K562 (cell line): Measurements from ENCODE around the gene SFTPB. TPM values are rescaled to one million over a fixed set of nuclear protein-coding genes. Genes with fewer than 3 reads are reported as not detected.
A peak's percentile ranks its signal among the peaks of the same experiment; 100 is the strongest.

ENCODE experiments used
- ATAC-seq: fragments of 200-7000 bp; cut with Tn5 transposase; 3 replicates; pipeline ENCODE4 v1.9.1; 2020; ENCODE audit warnings: moderate library complexity
- BruUV-seq: library from RNA; stranded (reverse); fragments of 400-500 nt; replicated peaks from 2 replicates; lab custom pipeline; 2021; lab: Mats Ljungman, UMichigan
- CTCF ChIA-PET: fragments of 300-600 bp; formaldehyde crosslinking; extraction: SDS; loops from one replicate; lab custom pipeline; 2021; ENCODE audit warnings: low intra/inter-chr PET ratio; lab: Yijun Ruan, JAX
- POLR2A ChIA-PET: fragments of 300-600, 350-650 bp; sonication (Branson Sonifier 250); formaldehyde crosslinking; extraction: SDS; loops from one replicate; lab custom pipeline; 2021; ENCODE audit warnings: antibody characterized with exemption, inconsistent platforms; lab: Yijun Ruan, JAX
- DNase-seq, 4 experiments: peaks; one replicate each; pipeline versions ENCODE4 v3.0.0 to v3.0.0-alpha.2; 2011 to 2018; ENCODE audit warnings: low spot score in 3 of 4, mixed read lengths in 3 of 4; ENCODE audit errors: extremely low read depth in 1 of 4
- FAIRE-seq: peaks from 2 replicates; lab custom pipeline; 2011; peaks lifted over from hg19 to GRCh38; lab: Jason Lieb, UNC
- H2AFZ ChIP-seq: 2 replicates; pipeline ENCODE4 v1.6.0; 2011; ENCODE audit warnings: low read depth, low read length, control low read depth, inconsistent platforms
- H3K27ac ChIP-seq: fragments of 200-600 bp; 3 replicates; pipeline ENCODE4 v1.8.0; 2011; ENCODE audit warnings: low read depth, mild to moderate bottlenecking, control low read depth, inconsistent platforms, low read length, moderate library complexity, mixed read lengths; ENCODE audit errors: extremely low read depth
- H3K27me3 ChIP-seq, 2 experiments: fragments of 300-600 bp in 1 of 2; 2 replicates in 1 of 2; 3 replicates in 1 of 2; pipeline versions ENCODE4 v1.6.0 to v1.8.0; 2011; ENCODE audit warnings: inconsistent platforms in 2 of 2, low read length in 2 of 2, mild to moderate bottlenecking in 1 of 2, mixed read lengths in 1 of 2, moderate library complexity in 1 of 2; ENCODE audit not compliant: control insufficient read depth in 2 of 2, insufficient read depth in 2 of 2
- H3K36me3 ChIP-seq: fragments of 300-600 bp; 3 replicates; pipeline ENCODE4 v1.8.0; 2011; ENCODE audit warnings: mild to moderate bottlenecking, low read length, inconsistent platforms; ENCODE audit not compliant: control insufficient read depth, insufficient read depth
- H3K4me1 ChIP-seq, 2 experiments: fragments of 200-600 bp in 1 of 2; replicated peaks in 1 of 2; 2 replicates in 1 of 2; 3 replicates in 1 of 2; pipeline versions ENCODE4 v1.5.1 to v1.8.0; 2011; ENCODE audit warnings: inconsistent platforms in 2 of 2, low read length in 2 of 2, mild to moderate bottlenecking in 1 of 2, mixed read lengths in 1 of 2, moderate library complexity in 1 of 2; ENCODE audit not compliant: control insufficient read depth in 2 of 2, insufficient read depth in 2 of 2
- H3K4me2 ChIP-seq: 2 replicates; pipeline ENCODE4 v1.6.1; 2011; ENCODE audit warnings: low read length, control low read depth, inconsistent platforms, mixed read lengths; ENCODE audit not compliant: insufficient read depth
- H3K4me3 ChIP-seq: fragments of 200-600 bp; sonication (generic), shearing (Covaris generic); 2 replicates; pipeline ENCODE4 v1.5.1; 2016; ENCODE audit warnings: control low read depth, inconsistent platforms
- H3K79me2 ChIP-seq: fragments of 200-600 bp; 3 replicates; pipeline ENCODE4 v1.8.0; 2011; ENCODE audit warnings: low read length, inconsistent platforms; ENCODE audit not compliant: control insufficient read depth, insufficient read depth
- H3K9ac ChIP-seq, 2 experiments: 2 replicates each; pipeline versions ENCODE4 v1.6.0 to v1.6.1; 2011; ENCODE audit warnings: low read depth in 2 of 2, low read length in 2 of 2, control low read depth in 1 of 2, inconsistent platforms in 1 of 2, mild to moderate bottlenecking in 1 of 2, mixed read lengths in 1 of 2; ENCODE audit not compliant: insufficient read depth in 1 of 2
- H3K9me1 ChIP-seq: one replicate; pipeline ENCODE4 v1.6.0; 2011; ENCODE audit warnings: inconsistent platforms, mild to moderate bottlenecking, low read length, moderate library complexity; ENCODE audit not compliant: control insufficient read depth, insufficient read depth
- H3K9me3 ChIP-seq: replicated peaks from 2 replicates; pipeline ENCODE4 v1.5.1; 2011; ENCODE audit warnings: low read depth, low read length, inconsistent platforms; ENCODE audit not compliant: control insufficient read depth, insufficient read depth
- H4K20me1 ChIP-seq: replicated peaks from 2 replicates; pipeline ENCODE4 v1.6.1; 2011; ENCODE audit warnings: low read length, inconsistent platforms, mixed read lengths; ENCODE audit not compliant: control insufficient read depth, insufficient read depth
- CEBPG ChIP-seq, 3 experiments: fragments of 200-800 bp in 1 of 3; sonication (Bioruptor generic) in 1 of 3; sonication (generic) in 1 of 3; formaldehyde crosslinking in 1 of 3; IDR thresholded peaks in 2 of 3; conservative IDR thresholded peaks in 1 of 3; 2 replicates each; pipeline versions ENCODE4 v1.6.1 to v1.8.0; 2016 to 2022; ENCODE audit warnings: missing compliant biosample characterization in 2 of 3, missing genetic modification characterization in 2 of 3, mild to moderate bottlenecking in 1 of 3, missing genetic modification reagents in 1 of 3
- FOS ChIP-seq: IDR thresholded peaks from 3 replicates; pipeline ENCODE4 v1.6.1; 2011; ENCODE audit not compliant: insufficient read length; ENCODE audit errors: extremely low read depth
- MECOM ChIP-seq: fragments of 250-450 bp; sonication (Bioruptor Pico); IDR thresholded peaks from 2 replicates; pipeline ENCODE4 v1.8.0; 2022; ENCODE audit warnings: inconsistent platforms
- ZNF407 ChIP-seq: fragments of 450-650 bp; IDR thresholded peaks from 2 replicates; pipeline ENCODE4 v1.6.1; 2016; ENCODE audit warnings: low read depth
- WGBS: fragments of 100-300 bp; shearing (Covaris generic); methylation state at CpG from one replicate; pipeline ENCODE4 v1.1.6; 2016; ENCODE audit warnings: low coverage, mixed read lengths; ENCODE audit not compliant: insufficient coverage; ENCODE audit errors: missing lambda C conversion rate; 5-methylcytosine and 5-hydroxymethylcytosine counted together
- in situ Hi-C: fragments of 300-500 bp; cut with MboI; formaldehyde crosslinking; loops from 4 replicates; pipeline ENCODE4 v1.15.0; 2018; ENCODE audit warnings: inconsistent platforms, mixed read lengths
- intact Hi-C: fragments of 100-400 bp; cut with micrococcal nuclease; formaldehyde crosslinking; loops from 2 replicates; pipeline ENCODE4 v1.14.2; 2022
- polyA plus RNA-seq, 8 experiments: library from polyadenylated mRNA; depleted of rRNA in 4 of 8; stranded (reverse) in 5 of 8; unstranded in 3 of 8; fragments of >200 nt; fragmentation: Nextera tagmentation in 2 of 8; fragmentation: Illumina TruSeq in 1 of 8; extraction: Ambion mirVana in 2 of 8; extraction: Trizol in 1 of 8; gene quantifications; 2 replicates each; pipeline versions ENCODE4 v1.2.1 to v1.2.3, GENCODE V29; 2011 to 2014; ENCODE audit warnings: inconsistent platforms in 1 of 8, missing spikeins in 1 of 8
- total RNA-seq, 7 experiments: library from RNA; depleted of rRNA in 6 of 7; stranded (reverse); fragments of >200 nt in 6 of 7; fragmentation: Illumina TruSeq in 2 of 7; extraction: Trizol in 2 of 7; gene quantifications; 2 replicates each; pipeline versions ENCODE4 v1.2.1 to v1.2.3, GENCODE V29; 2011 to 2021; ENCODE audit warnings: low replicate concordance in 1 of 7
- TF ChIP-seq, protein P1 (sequence below): sonication (generic); formaldehyde crosslinking; IDR thresholded peaks from 2 replicates; pipeline ENCODE4 v1.8.0; 2023; ENCODE audit warnings: mild to moderate bottlenecking, missing genetic modification reagents
- TF ChIP-seq, protein P2 (sequence below): fragments of 450-650 bp; formaldehyde crosslinking; IDR thresholded peaks from 2 replicates; pipeline ENCODE4 v1.4.0; 2020; ENCODE audit warnings: mild to moderate bottlenecking, moderate library complexity

Gene SFTPB
- total and polyA plus RNA-seq, 9 of the 15 experiments (the other 6 are each of a cell fraction or from before 2014, with no cell fraction given) = 0.03 to 7.0 TPM; not detected in 7

DNA sequence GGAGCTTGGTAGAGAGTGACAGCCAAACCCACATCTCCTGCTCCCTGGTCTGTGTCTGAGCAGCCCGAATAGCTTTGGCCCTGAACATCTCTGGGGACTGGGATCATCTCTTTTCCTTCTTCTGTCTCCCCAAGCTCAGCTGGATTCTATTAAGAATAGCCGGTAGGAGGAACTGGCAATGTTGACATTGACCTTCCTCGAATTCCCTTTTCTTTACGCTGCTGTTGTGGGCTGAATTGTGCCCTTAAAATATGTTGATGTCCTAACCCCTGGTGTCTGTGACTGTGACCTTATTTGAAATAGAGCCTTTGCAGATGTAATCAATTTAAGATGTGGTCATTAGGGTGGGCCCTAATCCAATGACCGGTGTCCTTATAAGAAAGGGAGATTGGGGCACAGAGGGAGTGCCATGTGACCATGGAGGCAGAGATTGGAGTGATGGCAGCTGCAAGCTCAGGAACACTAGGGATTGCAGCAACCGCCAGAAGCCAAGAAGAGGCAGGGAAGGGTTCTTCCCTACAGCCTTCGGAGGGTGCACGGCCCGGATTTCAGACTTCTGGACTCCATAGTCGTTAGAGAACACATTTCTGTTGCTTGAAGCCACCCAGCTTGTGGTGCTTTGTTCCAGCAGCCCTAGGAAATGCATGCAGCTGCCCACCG, 5.8 kb upstream of the SFTPB start (continued):
- no peak for TF ChIP-seq ZNF407
- TF ChIP-seq, all 486 proteins: peak for 0

GRCh38 chr2:85672456-85672855, 4.5 kb upstream of the SFTPB start:
- FAIRE-seq (no peak), ATAC-seq (no peak)
- POLR2A ChIA-PET = no interaction called here

More at GRCh38 chr2:85672456-85672855, 4.5 kb upstream of the SFTPB start:
- no peak for DNase-seq
- Histone ChIP-seq H3K4me3 (no peak overlapping the region), H3K27me3 (peaks cover 20 to 46% of the 10 kb centered on the region in 2 experiments), H3K9me1 (no peaks in the 10 kb centered on the region), H3K27ac (no peak overlapping the region), H3K36me3 (no peaks in the 10 kb centered on the region), H3K4me1 (no peaks in the 10 kb centered on the region), H3K9me3 (no peaks in the 10 kb centered on the region), H2AFZ (no peak overlapping the region), H4K20me1 (no peaks in the 10 kb centered on the region; the same call in 1 of the 2 replicates), H3K9ac (no peak overlapping the region), H3K79me2 (no peaks in the 10 kb centered on the region), H3K4me2 (no peak overlapping the region)
- CTCF ChIA-PET = no interaction called here
- 6% methylated on average over 9 of the region's 9 CpGs for WGBS
- no TSS peak for BruUV-seq
- in situ Hi-C loops (no loop called here), intact Hi-C loops (loop anchor here (10.0 kb wide), 1 partner anchor 142 kb away; no protein-coding TSS in a partner anchor)
- TF ChIP-seq MECOM (no peak), FOS (no peak), CEBPG (CRISPR knock-in tag; IDR thresholded peaks at IDR 0.05) (no peak), CEBPG (tag; conservative IDR thresholded peaks at IDR 0.05 in 1 of 2, IDR thresholded peaks at IDR 0.05 in 1 of 2) (0 out of 4 replicates have a peak, but pooled peaks of 1 of the 2 experiments have one; percentile 10)
- TF ChIP-seq, protein P1, sequence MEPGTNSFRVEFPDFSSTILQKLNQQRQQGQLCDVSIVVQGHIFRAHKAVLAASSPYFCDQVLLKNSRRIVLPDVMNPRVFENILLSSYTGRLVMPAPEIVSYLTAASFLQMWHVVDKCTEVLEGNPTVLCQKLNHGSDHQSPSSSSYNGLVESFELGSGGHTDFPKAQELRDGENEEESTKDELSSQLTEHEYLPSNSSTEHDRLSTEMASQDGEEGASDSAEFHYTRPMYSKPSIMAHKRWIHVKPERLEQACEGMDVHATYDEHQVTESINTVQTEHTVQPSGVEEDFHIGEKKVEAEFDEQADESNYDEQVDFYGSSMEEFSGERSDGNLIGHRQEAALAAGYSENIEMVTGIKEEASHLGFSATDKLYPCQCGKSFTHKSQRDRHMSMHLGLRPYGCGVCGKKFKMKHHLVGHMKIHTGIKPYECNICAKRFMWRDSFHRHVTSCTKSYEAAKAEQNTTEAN (CRISPR knock-in tag) = no peak
- TF ChIP-seq, protein P2, sequence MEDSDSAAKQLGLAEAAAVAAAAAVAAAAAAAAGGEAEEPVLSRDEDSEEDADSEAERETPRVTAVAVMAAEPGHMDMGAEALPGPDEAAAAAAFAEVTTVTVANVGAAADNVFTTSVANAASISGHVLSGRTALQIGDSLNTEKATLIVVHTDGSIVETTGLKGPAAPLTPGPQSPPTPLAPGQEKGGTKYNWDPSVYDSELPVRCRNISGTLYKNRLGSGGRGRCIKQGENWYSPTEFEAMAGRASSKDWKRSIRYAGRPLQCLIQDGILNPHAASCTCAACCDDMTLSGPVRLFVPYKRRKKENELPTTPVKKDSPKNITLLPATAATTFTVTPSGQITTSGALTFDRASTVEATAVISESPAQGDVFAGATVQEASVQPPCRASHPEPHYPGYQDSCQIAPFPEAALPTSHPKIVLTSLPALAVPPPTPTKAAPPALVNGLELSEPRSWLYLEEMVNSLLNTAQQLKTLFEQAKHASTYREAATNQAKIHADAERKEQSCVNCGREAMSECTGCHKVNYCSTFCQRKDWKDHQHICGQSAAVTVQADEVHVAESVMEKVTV = no peak
